SK-N-SH (cell line): Measurements from ENCODE around the gene VAMP2. TPM values are rescaled to one million over a fixed set of nuclear protein-coding genes. Genes with fewer than 3 reads are reported as not detected.

Experiments used
- CTCF ChIA-PET: fragments of 300-600, 350-600 bp; formaldehyde crosslinking; extraction: SDS; loops from one replicate; lab custom pipeline; 2021; lab: Yijun Ruan, JAX
- POLR2A ChIA-PET: fragments of 350-600 bp; sonication (Branson Sonifier 250); formaldehyde crosslinking; extraction: SDS; loops from one replicate; lab custom pipeline; 2020; ENCODE audit warnings: antibody characterized with exemption, inconsistent platforms; lab: Yijun Ruan, JAX
- DNase-seq: peaks from one replicate; pipeline ENCODE4 v3.0.0; 2012
- H2AFZ ChIP-seq: fragments of 200-600 bp; sonication (generic); 2 replicates; pipeline ENCODE4 v1.8.1; 2016; ENCODE audit warnings: antibody characterized with exemption, mild to moderate bottlenecking, low read depth
- H3F3A ChIP-seq: fragments of 200-600 bp; sonication (generic); replicated peaks from 2 replicates; pipeline ENCODE3; 2016; ENCODE audit warnings: antibody characterized with exemption, mild to moderate bottlenecking; ENCODE audit not compliant: insufficient read depth
- H3K27ac ChIP-seq, 2 experiments: fragments of 200-500 bp in 1 of 2; fragments of 200-600 bp in 1 of 2; sonication (Bioruptor generic) in 1 of 2; sonication (generic), shearing (Covaris generic) in 1 of 2; 2 replicates each; pipeline versions ENCODE4 v1.5.1 to v1.6.1; 2014 to 2016; ENCODE audit warnings: low read depth in 2 of 2, inconsistent platforms in 1 of 2, low read length in 1 of 2, mild to moderate bottlenecking in 1 of 2, mixed read lengths in 1 of 2
- H3K27me3 ChIP-seq: fragments of 200-600 bp; sonication (generic), shearing (Covaris generic); 2 replicates; pipeline ENCODE4 v1.6.1; 2016; ENCODE audit warnings: mixed run types; ENCODE audit not compliant: insufficient read depth
- H3K36me3 ChIP-seq, 2 experiments: fragments of 200-500 bp in 1 of 2; fragments of 200-600 bp in 1 of 2; sonication (Bioruptor generic) in 1 of 2; sonication (generic) in 1 of 2; replicated peaks in 1 of 2; 2 replicates each; pipeline versions ENCODE3 to v1.5.1; 2014 to 2016; ENCODE audit warnings: low read length in 1 of 2, mild to moderate bottlenecking in 1 of 2; ENCODE audit not compliant: insufficient read depth in 2 of 2, control insufficient read depth in 1 of 2
- H3K4me1 ChIP-seq, 2 experiments: fragments of 200-500 bp in 1 of 2; fragments of 200-600 bp in 1 of 2; sonication (Bioruptor generic) in 1 of 2; sonication (generic), shearing (Covaris generic) in 1 of 2; 2 replicates each; pipeline versions ENCODE4 v1.5.1 to v1.6.1; 2014 to 2016; ENCODE audit warnings: low read depth in 1 of 2, low read length in 1 of 2, mixed run types in 1 of 2; ENCODE audit not compliant: insufficient read depth in 2 of 2, control insufficient read depth in 1 of 2
- H3K4me2 ChIP-seq: fragments of 200-600 bp; sonication (generic), shearing (Covaris generic); 2 replicates; pipeline ENCODE4 v1.6.1; 2017; ENCODE audit warnings: mixed run types
- H3K4me3 ChIP-seq, 2 experiments: fragments of 200-500 bp in 1 of 2; fragments of 200-600 bp in 1 of 2; sonication (Bioruptor generic) in 1 of 2; sonication (generic), shearing (Covaris generic) in 1 of 2; 2 replicates each; pipeline versions ENCODE4 v1.5.1 to v1.8.1; 2014 to 2016; ENCODE audit warnings: low read depth in 2 of 2, inconsistent platforms in 1 of 2, low read length in 1 of 2, mild to moderate bottlenecking in 1 of 2, mixed read lengths in 1 of 2, moderate library complexity in 1 of 2
- H3K79me2 ChIP-seq: fragments of 200-600 bp; sonication (generic); 2 replicates; pipeline ENCODE4 v1.8.1; 2017; ENCODE audit warnings: mild to moderate bottlenecking; ENCODE audit not compliant: insufficient read depth
- H3K9ac ChIP-seq: fragments of 200-600 bp; sonication (generic); 2 replicates; pipeline ENCODE4 v1.6.1; 2017; ENCODE audit warnings: mixed run types
- H3K9me2 ChIP-seq: fragments of 200-600 bp; sonication (generic); 2 replicates; pipeline ENCODE4 v1.6.1; 2017; ENCODE audit warnings: mixed run types
- H3K9me3 ChIP-seq: fragments of 200-600 bp; sonication (generic); 2 replicates; pipeline ENCODE4 v1.6.1; 2017; ENCODE audit warnings: mixed run types, mild to moderate bottlenecking, moderate library complexity
- H4K20me1 ChIP-seq: fragments of 200-600 bp; sonication (generic); 2 replicates; pipeline ENCODE4 v1.6.1; 2017; ENCODE audit warnings: mild to moderate bottlenecking, mixed run types; ENCODE audit not compliant: insufficient read depth
- CHD2 ChIP-seq: fragments of 150-350 bp; IDR thresholded peaks from 2 replicates; pipeline ENCODE4 v1.6.1; 2018; ENCODE audit warnings: low read length; ENCODE audit not compliant: partially characterized antibody
- EZH2phosphoT487 ChIP-seq: fragments of 200-600 bp; sonication (generic); IDR thresholded peaks from 2 replicates; pipeline ENCODE4 v1.6.1; 2017; ENCODE audit warnings: low read depth, mixed run types, mild to moderate bottlenecking, antibody characterized with exemption, moderate library complexity, borderline replicate concordance
- FOSL2 ChIP-seq: IDR thresholded peaks from 2 replicates; pipeline ENCODE4 v1.4.0; 2012; ENCODE audit warnings: low read depth, mild to moderate bottlenecking, moderate library complexity, borderline replicate concordance
- FOXM1 ChIP-seq: IDR thresholded peaks from 2 replicates; pipeline ENCODE4 v1.4.0; 2012; ENCODE audit warnings: low read depth, mild to moderate bottlenecking
- GATA2 ChIP-seq: sonication (generic); formaldehyde crosslinking; IDR thresholded peaks from 2 replicates; pipeline ENCODE4 v1.5.0; 2020; ENCODE audit warnings: mild to moderate bottlenecking, missing genetic modification reagents
- MXI1 ChIP-seq: IDR thresholded peaks from 2 replicates; pipeline ENCODE4 v1.6.1; 2012; ENCODE audit warnings: mild to moderate bottlenecking, low read depth, low read length, improper control_type of control experiment
- NFIC ChIP-seq: IDR thresholded peaks from 2 replicates; pipeline ENCODE4 v1.4.0; 2012; ENCODE audit warnings: borderline replicate concordance
- NRF1 ChIP-seq: IDR thresholded peaks from 2 replicates; pipeline ENCODE4 v1.6.1; 2012; ENCODE audit warnings: low read depth, mild to moderate bottlenecking, low read length
- POLR2AphosphoS5 ChIP-seq: IDR thresholded peaks from 2 replicates; pipeline ENCODE4 v1.6.1; 2012; ENCODE audit warnings: low read depth, low read length
- RAD21 ChIP-seq: IDR thresholded peaks from 2 replicates; pipeline ENCODE4 v1.6.1; 2012; ENCODE audit warnings: mild to moderate bottlenecking, low read length
- RCOR1 ChIP-seq: fragments of 150-350 bp; IDR thresholded peaks from 2 replicates; pipeline ENCODE4 v1.6.1; 2017; ENCODE audit warnings: antibody characterized with exemption, low read length
- SMC3 ChIP-seq: IDR thresholded peaks from 2 replicates; pipeline ENCODE4 v1.6.1; 2012; ENCODE audit warnings: low read depth, low read length, improper control_type of control experiment
- TCF12 ChIP-seq: IDR thresholded peaks from 2 replicates; pipeline ENCODE4 v1.4.0; 2012
- TEAD4 ChIP-seq: IDR thresholded peaks from 2 replicates; pipeline ENCODE4 v1.4.0; 2012; ENCODE audit warnings: mild to moderate bottlenecking, borderline replicate concordance; ENCODE audit not compliant: insufficient read depth
- YY1 ChIP-seq: IDR thresholded peaks from 2 replicates; pipeline ENCODE4 v1.4.0; 2012; ENCODE audit warnings: low read depth, mild to moderate bottlenecking
- WGBS: methylation state at CpG from one replicate; pipeline ENCODE4 v1.1.6; 2017; ENCODE audit warnings: low lambda C conversion rate; 5-methylcytosine and 5-hydroxymethylcytosine counted together
- polyA plus RNA-seq, 3 experiments: library from polyadenylated mRNA; depleted of rRNA; stranded (reverse); fragments of >200 nt; gene quantifications; 2 replicates each; pipeline ENCODE4 v1.2.3, GENCODE V29; 2012
- TF ChIP-seq, protein P1 (sequence below): IDR thresholded peaks from 2 replicates; pipeline ENCODE4; 2012
- TF ChIP-seq, protein P2 (sequence below): IDR thresholded peaks from 2 replicates; pipeline ENCODE4 v1.4.0; 2012; ENCODE audit warnings: low read depth, borderline replicate concordance

The VAMP2 gene
- polyA plus RNA-seq, 1 of the 3 experiments (the other 2 are of a cell fraction), result 42.0 TPM

DNA sequence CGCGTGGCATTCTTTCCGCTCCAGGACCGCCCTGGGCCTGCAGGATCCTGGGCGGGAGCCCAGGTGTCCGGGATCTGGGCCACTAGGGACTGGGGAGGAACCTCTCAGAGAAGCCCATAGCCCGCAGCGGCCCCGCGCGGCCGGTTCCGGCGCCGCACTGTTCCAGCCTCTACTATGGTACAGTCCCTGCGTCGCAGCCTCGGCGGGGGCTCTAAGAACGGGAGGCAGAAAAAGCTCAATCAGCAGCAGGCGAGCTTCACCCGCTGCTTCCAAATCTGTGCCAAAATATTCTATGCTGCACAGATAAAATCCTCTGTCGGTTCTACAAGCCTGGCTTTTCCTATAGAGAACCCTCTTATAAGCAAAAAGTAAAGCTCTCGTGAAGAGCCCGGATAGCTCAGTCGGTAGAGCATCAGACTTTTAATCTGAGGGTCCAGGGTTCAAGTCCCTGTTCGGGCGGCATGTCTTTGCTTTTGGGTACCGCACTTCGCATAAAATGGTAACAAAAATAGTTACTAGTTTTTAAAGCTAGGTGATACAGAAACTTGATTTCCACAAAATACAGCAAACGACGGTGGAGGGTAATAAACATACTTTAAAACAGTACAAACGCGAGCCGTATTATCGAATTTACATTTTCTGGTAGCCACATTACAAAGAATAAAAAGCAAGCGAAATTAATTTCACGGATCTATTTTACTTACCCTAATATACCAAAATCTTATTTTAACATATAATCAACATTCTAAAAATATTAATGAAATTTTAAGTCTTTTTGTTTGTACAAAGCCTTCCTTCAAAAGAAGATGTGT, 43.8 kb downstream of the VAMP2 start (continued):
- TF ChIP-seq YY1 (no peak; the same call in 1 of the 2 replicates), NRF1 (no peak), RCOR1 (no peak), CHD2 (peak; percentile 15), TEAD4 (peak; percentile 89), EZH2phosphoT487 (no peak), NFIC (0 out of 2 replicates have a peak, but pooled peaks have one; percentile 6), FOXM1 (no peak)
- TF ChIP-seq, protein P1, sequence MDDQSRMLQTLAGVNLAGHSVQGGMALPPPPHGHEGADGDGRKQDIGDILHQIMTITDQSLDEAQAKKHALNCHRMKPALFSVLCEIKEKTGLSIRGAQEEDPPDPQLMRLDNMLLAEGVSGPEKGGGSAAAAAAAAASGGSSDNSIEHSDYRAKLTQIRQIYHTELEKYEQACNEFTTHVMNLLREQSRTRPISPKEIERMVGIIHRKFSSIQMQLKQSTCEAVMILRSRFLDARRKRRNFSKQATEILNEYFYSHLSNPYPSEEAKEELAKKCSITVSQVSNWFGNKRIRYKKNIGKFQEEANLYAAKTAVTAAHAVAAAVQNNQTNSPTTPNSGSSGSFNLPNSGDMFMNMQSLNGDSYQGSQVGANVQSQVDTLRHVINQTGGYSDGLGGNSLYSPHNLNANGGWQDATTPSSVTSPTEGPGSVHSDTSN, result no peak

- Histone ChIP-seq H3K4me1 (peaks cover 0 to 21% of the 10 kb centered on the region in 2 experiments; a peak in 2 of 4 replicates), H3K9ac (peak within 1 kb of the TSS; percentile 52), H3K79me2 (no peaks in the 10 kb centered on the region), H3K27ac (peak within 1 kb of the TSS; percentile 62 to 63), H3K4me2 (peak within 1 kb of the TSS; percentile 97), H3K9me3 (no peaks in the 10 kb centered on the region), H3F3A (peaks cover 23% of the 10 kb centered on the region), H2AFZ (peak within 1 kb of the TSS; percentile 77; the same call in 1 of the 2 replicates), H3K27me3 (peaks cover 30% of the 10 kb centered on the region; the same call in 1 of the 2 replicates), H3K9me2 (no peaks in the 10 kb centered on the region), H3K36me3 (no peaks in the 10 kb centered on the region), H4K20me1 (peaks cover 15% of the 10 kb centered on the region), H3K4me3 (peak within 1 kb of the TSS; percentile 53 to 79)
- ChIA-PET CTCF (interaction anchor here (1.0 to 15.2 kb wide), 26 partner anchors 8 to 182 kb away, joined by 3 to 298 read pairs (median 12); partner anchors contain the start of genes ALOX12B, PER1 and VAMP2), POLR2A (interaction anchor here (1.4 kb wide), 1 partner anchor 55 kb away, joined by 6 read pairs; no protein-coding TSS in a partner anchor)
- TF ChIP-seq RAD21, result no peak
- peak; percentile 86 for TF ChIP-seq FOSL2
- peak; percentile 24; the same call in 1 of the 2 replicates for TF ChIP-seq POLR2AphosphoS5
- no peak; the same call in none of the 2 replicates for TF ChIP-seq MXI1
- TF ChIP-seq TCF12, result peak; percentile 25; the same call in 1 of the 2 replicates
- no peak; the same call in 1 of the 2 replicates for TF ChIP-seq GATA2
- TF ChIP-seq, protein P1, result peak; percentile 57; the same call in 1 of the 2 replicates
- no peak for TF ChIP-seq FOXM1
- TF ChIP-seq, protein P2, sequence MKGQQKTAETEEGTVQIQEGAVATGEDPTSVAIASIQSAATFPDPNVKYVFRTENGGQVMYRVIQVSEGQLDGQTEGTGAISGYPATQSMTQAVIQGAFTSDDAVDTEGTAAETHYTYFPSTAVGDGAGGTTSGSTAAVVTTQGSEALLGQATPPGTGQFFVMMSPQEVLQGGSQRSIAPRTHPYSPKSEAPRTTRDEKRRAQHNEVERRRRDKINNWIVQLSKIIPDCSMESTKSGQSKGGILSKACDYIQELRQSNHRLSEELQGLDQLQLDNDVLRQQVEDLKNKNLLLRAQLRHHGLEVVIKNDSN, result peak; percentile 76; the same call in 1 of the 2 replicates
- no peak for TF ChIP-seq SMC3
- WGBS, result 3% methylated on average over 17 of the region's 33 CpGs
- DNase-seq, result peak; percentile 72
These were observed 44.6 kb downstream of the VAMP2 start, which contains the start of gene ALOXE3 for GRCh38 chr17:8117980-8118768. Gene ALOXE3 (minus strand): TSS chr17:8118514. CDS start chr17:8117990, 524 bp downstream.
